Activated T-cell treated with anti-CD3 and anti-CD28 coated beads, Interleukin-2, amount 50 U/mL, for 72 hours (primary cell): Measurements from ENCODE around the gene C8B. TPM values are rescaled to one million over a fixed set of nuclear protein-coding genes. Genes with fewer than 3 reads are reported as not detected.

Experiments used
- ATAC-seq, 2 donors: fragments of 150-1000 bp; cut with Tn5 transposase; replicated peaks in 1 of 2; 2 replicates each; pipeline ENCODE4 v1.10.0; 2021; ENCODE audit warnings: moderate library complexity in 2 of 2, mild to moderate bottlenecking in 1 of 2
- DNase-seq, 2 donors: peaks; one replicate each; pipeline ENCODE4 v3.0.0; 2021 to 2022; ENCODE audit warnings: mixed read lengths in 1 of 2
- H3K27ac Mint-ChIP-seq: one replicate; pipeline ENCODE4 v1.8.0; 2022; ENCODE audit warnings: mild to moderate bottlenecking, moderate library complexity, mixed read lengths
- H3K27me3 Mint-ChIP-seq: one replicate; pipeline ENCODE4 v1.8.0; 2022; ENCODE audit warnings: low read depth, mixed read lengths
- H3K36me3 Mint-ChIP-seq, 2 donors: one replicate each; pipeline ENCODE4 v1.8.0; 2022; ENCODE audit warnings: mixed read lengths in 2 of 2, mild to moderate bottlenecking in 1 of 2; ENCODE audit not compliant: insufficient read depth in 2 of 2
- H3K4me1 Mint-ChIP-seq: one replicate; pipeline ENCODE4 v1.8.0; 2022; ENCODE audit warnings: low read depth, mixed read lengths
- H3K4me3 Mint-ChIP-seq, 2 donors: one replicate each; pipeline ENCODE4 v1.8.0; 2022; ENCODE audit warnings: mild to moderate bottlenecking in 2 of 2, mixed read lengths in 2 of 2, moderate library complexity in 2 of 2
- H3K9me3 Mint-ChIP-seq, 2 donors: one replicate each; pipeline ENCODE4 v1.8.0; 2022; ENCODE audit warnings: mixed read lengths in 2 of 2
- total RNA-seq, 2 donors: library from RNA; stranded (reverse); gene quantifications; one replicate each; pipeline ENCODE4 v1.2.3, GENCODE V29; 2022

C8B gene
- total RNA-seq, 2 donors from 2014 or later = not detected

DNA sequence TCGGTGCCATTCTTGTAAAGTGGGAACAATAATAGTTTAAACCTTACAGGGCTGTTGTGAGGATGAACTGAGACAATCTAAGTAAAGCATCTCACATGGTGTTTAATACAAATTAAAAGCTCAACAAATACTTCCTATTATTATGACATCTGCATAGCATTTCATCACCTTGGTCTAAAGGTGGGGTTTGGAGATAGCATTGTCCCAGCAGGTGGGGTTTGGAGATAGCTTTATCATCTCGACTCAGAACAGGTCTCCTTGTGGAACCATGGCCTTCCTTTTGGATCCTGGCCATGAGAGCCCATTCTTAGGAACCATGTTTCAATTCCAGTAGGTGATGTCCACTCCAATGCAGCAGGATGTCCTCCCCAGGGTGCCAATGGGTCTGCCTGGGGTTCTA lies 20.6 kb upstream of the C8B start:
- Mint-ChIP-seq H3K9me3 (no peaks in the 10 kb centered on the region), H3K4me3 (no peak overlapping the region), H3K36me3 (no peaks in the 10 kb centered on the region), H3K27me3 (no peaks in the 10 kb centered on the region), H3K27ac (no peak overlapping the region), H3K4me1 (no peaks in the 10 kb centered on the region)
- no peak for ATAC-seq
- DNase-seq = no peak

DNA sequence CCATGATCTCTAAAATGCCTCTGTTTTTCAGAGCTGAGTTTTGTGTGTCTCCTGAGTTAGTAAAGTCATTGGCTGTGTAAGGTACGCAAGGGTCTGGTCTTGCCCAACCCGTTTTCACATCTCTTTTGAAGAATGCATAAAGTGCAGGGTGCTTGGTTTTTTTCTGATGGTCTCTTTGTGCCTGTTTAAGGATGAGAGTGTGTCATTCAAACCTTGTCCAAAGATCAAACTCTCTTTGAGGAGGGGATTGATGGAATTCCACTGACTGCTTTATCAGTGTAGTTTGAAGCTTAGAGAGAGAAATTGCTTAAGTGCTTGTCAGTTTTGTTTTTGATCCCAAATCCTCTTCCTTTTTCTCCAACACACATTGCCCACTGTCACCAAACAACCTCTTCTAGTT lies 20.0 kb upstream of the C8B start:
- no peaks in the 10 kb centered on the region for H3K4me1 Mint-ChIP-seq
- no peak overlapping the region for H3K27ac Mint-ChIP-seq
- no peaks in the 10 kb centered on the region for H3K27me3 Mint-ChIP-seq
- no peak for ATAC-seq
- no peak for DNase-seq
- H3K4me3 Mint-ChIP-seq = no peak overlapping the region
- no peaks in the 10 kb centered on the region for H3K36me3 Mint-ChIP-seq
- no peaks in the 10 kb centered on the region for H3K9me3 Mint-ChIP-seq

DNA sequence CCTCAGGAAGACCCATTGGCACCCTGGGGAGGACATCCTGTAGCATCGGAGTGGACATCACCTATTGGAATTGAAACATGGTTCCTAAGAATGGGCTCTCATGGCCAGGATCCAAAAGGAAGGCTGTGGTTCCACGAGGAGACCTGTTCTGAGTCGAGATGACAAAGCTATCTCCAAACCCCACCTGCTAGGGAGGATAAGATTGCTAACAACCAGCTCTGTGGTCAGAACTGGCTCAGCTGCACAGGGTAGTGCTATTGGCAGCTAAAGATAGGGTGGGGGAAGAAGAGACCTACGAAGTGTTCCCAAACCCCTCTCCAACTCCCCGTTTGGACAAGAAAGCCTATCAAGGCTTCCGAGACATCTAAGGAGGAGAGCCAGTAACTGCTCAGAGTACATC lies 17.7 kb upstream of the C8B start:
- Mint-ChIP-seq H3K27ac (no peak overlapping the region), H3K4me3 (no peak overlapping the region), H3K27me3 (no peaks in the 10 kb centered on the region), H3K4me1 (no peaks in the 10 kb centered on the region), H3K36me3 (no peaks in the 10 kb centered on the region), H3K9me3 (no peaks in the 10 kb centered on the region)
- ATAC-seq (no peak), DNase-seq (no peak)

DNA sequence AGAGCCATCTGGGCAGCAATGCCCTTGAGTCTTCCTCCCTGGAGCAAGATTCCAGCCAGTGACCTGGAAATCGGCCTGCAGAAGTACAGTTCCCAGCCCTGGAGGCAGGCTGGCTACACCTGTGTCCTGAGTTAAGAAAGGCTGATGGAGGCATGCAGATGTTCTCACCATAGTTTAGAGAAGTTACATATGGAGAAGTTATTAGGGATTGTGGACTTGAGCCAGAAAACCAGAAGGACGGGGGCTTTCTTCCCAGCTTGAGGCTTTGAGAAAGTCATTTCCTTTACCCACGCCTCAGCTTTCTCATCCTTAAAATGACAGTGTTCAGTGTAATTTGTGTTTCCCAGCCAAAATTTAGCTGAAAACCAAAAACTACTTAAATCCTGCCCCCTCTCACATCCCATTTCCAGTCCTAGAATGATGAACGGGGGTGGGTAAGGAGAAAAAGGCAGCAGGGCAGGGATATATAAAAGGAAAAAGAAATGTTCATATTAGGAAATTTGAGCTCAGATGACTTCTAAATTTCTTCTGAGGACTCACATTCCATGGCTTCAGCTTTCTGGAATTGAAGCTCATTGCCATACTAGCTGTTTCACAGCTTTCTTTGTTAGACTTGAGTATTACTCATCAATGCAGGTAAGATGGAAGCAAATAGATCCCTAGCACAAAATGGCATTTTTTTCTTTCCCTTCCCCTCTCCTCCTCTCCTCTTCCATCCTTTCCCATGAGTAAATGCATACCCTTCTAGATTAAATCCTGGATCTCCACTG lies 14.4 kb upstream of the C8B start:
- ATAC-seq = no peak
- Mint-ChIP-seq H3K27ac (no peak overlapping the region), H3K4me1 (no peaks in the 10 kb centered on the region), H3K9me3 (no peaks in the 10 kb centered on the region), H3K27me3 (no peaks in the 10 kb centered on the region), H3K4me3 (no peak overlapping the region), H3K36me3 (no peaks in the 10 kb centered on the region)
- DNase-seq = no peak

DNA sequence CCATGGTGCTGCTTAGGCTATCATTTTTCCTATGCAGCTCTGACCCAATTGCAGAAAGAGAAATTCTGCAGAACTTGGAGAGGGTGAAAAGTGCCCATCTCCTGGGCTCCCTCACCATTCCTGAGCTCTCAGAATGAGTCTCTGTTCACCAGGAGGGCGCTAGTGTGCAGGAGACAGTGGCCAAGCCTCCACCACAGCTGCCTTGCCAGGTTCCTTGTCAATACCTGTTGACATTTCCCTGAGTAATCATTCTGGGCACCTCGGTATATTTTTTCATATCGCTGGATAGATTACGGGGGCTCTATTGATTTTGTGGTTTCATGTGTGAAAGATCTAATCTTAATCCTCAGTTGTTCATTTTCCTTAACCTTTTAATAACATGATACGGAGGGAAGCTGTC lies 13.0 kb upstream of the C8B start:
- H3K36me3 Mint-ChIP-seq = no peaks in the 10 kb centered on the region
- no peak overlapping the region for H3K27ac Mint-ChIP-seq
- H3K4me3 Mint-ChIP-seq = no peak overlapping the region
- DNase-seq = no peak
- H3K9me3 Mint-ChIP-seq = no peaks in the 10 kb centered on the region
- no peaks in the 10 kb centered on the region for H3K27me3 Mint-ChIP-seq
- no peaks in the 10 kb centered on the region for H3K4me1 Mint-ChIP-seq
- no peak for ATAC-seq

DNA sequence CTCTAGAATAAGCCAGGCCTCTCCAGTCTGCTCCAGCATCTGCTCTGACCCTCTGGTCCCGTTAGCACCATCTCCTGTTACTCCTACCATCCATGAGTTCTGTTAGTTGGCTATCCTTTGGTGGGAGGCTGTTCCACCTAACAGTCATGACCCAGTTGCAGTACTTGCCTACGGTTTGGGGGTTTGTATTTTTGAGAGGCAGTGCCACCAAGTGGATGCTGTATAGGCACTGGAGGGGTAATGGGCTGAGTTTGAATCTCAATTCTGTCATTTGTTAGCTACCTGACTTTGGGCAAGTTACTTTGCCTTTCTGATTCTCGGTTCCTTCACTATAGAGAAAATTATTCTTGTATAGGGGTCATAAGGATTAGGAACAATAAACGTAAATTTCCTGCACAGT lies 12.1 kb upstream of the C8B start:
- no peak for ATAC-seq
- Mint-ChIP-seq H3K27ac (no peak overlapping the region), H3K36me3 (no peaks in the 10 kb centered on the region), H3K4me1 (no peaks in the 10 kb centered on the region), H3K4me3 (no peak overlapping the region), H3K9me3 (no peaks in the 10 kb centered on the region), H3K27me3 (no peaks in the 10 kb centered on the region)
- no peak for DNase-seq

DNA sequence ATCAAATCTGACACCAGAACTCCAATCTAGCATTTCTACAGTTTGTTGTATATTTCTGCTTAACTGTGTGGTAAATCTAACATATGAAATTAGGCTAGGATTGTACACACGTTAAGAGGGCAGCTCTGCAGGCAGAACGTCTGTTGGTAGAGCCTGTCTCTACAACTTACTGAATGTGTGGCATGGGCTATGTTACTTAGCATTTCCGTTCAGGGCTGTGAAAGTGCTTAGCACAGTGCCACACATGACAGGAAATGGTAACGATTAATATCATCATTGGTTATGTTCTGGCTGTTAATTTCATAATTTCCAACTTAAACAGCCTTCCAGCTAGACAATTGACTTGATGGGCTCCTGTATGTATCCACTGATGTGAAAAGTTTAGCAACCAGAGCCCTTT lies 9.6 kb upstream of the C8B start:
- no peaks in the 10 kb centered on the region for H3K27me3 Mint-ChIP-seq
- no peak overlapping the region for H3K4me3 Mint-ChIP-seq
- ATAC-seq = no peak
- no peaks in the 10 kb centered on the region for H3K4me1 Mint-ChIP-seq
- H3K36me3 Mint-ChIP-seq = no peaks in the 10 kb centered on the region
- DNase-seq = no peak
- no peaks in the 10 kb centered on the region for H3K9me3 Mint-ChIP-seq
- no peak overlapping the region for H3K27ac Mint-ChIP-seq

DNA sequence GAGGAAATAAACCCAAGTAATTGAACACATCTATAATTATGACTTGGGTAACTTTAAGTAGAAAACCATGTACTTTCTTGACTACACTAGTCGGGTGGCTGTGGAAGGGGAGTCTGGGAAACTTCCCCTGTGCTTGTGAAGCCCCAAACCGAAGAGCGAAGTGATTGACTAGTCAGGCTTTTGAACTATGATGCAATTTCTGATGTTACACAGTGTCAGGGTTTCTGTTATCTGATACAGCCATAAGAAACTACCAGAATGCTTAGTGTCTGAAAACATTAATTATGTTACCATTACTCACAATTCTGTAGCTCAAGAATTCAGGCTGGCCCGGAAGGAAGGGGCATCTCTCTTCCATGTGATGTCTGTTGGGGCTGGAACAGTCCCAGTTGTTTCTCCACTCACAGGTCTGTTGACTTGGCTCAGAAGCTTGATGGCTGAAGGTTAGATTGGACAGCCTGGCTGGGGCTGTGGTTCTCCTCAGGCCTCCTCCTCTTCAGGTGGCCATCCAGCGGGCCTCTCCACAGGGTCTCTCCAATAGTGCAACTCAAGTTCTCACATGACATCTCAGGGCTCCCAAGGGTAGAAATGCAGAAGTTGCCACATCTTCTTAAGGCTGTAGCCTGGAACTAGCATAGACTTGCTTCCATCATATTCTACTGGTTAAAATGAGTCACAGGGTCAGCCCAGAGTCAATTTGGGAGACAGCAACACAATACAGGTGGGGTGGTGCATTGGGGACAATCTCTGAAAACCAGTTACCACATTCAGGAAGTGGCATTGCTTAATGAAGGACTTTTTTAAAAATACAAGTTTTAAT lies 8.3 kb upstream of the C8B start:
- DNase-seq = no peak
- Mint-ChIP-seq H3K27ac (no peak overlapping the region), H3K9me3 (no peaks in the 10 kb centered on the region), H3K4me3 (no peak overlapping the region), H3K36me3 (no peaks in the 10 kb centered on the region), H3K4me1 (no peaks in the 10 kb centered on the region), H3K27me3 (no peaks in the 10 kb centered on the region)
- no peak for ATAC-seq

DNA sequence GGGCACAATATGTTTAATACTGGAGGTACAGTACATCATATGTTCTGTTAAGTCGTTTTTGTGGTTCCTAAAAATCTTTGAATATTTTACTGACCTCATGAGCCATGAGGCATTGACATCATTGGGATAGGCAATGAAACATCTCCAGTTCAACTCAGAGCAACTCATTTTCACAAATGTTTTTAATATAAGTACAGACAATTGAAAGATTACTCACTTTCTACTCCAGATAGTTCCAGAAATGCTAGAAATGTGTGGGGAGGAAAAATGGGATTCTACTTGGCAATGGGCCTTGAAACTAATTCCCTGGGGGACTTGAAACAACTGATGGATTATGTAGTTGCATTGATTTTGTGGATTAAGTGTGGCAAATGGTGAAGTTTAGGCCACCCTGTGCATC lies 7.2 kb upstream of the C8B start:
- H3K9me3 Mint-ChIP-seq = no peaks in the 10 kb centered on the region
- no peaks in the 10 kb centered on the region for H3K36me3 Mint-ChIP-seq
- no peaks in the 10 kb centered on the region for H3K27me3 Mint-ChIP-seq
- H3K4me1 Mint-ChIP-seq = no peaks in the 10 kb centered on the region
- no peak overlapping the region for H3K27ac Mint-ChIP-seq
- DNase-seq (no peak), ATAC-seq (no peak)
- H3K4me3 Mint-ChIP-seq = no peak overlapping the region

DNA sequence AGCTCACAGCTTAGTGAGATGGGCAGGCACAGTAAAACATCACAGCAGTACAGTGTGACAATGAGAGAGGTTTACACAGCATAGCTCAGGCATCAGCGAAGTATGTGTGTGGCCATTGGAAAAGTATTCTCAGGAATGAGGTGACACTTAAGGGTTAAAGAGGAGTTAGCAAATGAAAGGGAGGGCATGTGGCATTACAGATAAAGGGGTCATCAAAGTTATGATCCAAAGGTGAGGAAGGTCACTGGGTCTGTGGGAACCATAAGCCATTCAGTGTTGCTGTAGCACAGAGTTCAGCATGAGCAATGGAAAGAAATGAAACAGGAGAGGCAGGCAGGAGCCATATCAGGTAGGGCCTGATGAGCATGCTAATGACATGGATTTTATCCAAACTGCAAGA lies 4.5 kb upstream of the C8B start:
- no peaks in the 10 kb centered on the region for H3K36me3 Mint-ChIP-seq
- H3K27me3 Mint-ChIP-seq = no peaks in the 10 kb centered on the region
- no peak for DNase-seq
- H3K4me3 Mint-ChIP-seq = no peak overlapping the region
- H3K27ac Mint-ChIP-seq = no peak overlapping the region
- ATAC-seq = no peak
- no peaks in the 10 kb centered on the region for H3K4me1 Mint-ChIP-seq
- H3K9me3 Mint-ChIP-seq = no peaks in the 10 kb centered on the region

DNA sequence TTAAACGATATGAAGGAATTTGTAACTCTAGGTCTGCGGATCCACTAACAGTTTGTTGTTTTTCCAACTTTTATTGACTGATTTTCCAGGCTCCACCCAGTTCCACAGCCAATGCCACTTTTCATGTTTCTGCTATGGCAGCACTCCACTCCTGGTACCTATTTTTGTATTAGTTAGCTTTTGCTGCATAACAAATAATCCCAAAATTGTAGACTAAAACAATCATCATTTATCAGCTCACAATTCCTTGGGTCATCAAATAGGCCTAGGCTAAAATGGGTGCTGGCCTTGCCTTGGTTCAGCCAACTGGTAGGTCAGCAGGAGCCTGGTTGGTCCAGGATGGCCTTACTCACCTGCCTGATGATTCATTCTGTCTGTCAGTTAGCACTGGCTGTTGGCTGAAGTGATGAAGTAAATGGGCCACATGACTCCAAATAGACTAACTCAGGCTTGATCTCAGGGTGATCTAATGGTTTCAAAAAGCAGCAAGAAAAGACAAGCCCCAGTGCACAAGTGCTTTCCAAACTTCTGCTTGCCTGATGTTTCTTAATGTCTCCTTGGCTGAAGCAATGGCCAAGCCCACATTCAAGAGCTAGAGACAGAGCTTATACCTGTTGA lies 3.2 kb upstream of the C8B start:
- no peak overlapping the region for H3K4me3 Mint-ChIP-seq
- no peaks in the 10 kb centered on the region for H3K9me3 Mint-ChIP-seq
- ATAC-seq = no peak
- H3K27me3 Mint-ChIP-seq = no peaks in the 10 kb centered on the region
- no peaks in the 10 kb centered on the region for H3K4me1 Mint-ChIP-seq
- H3K36me3 Mint-ChIP-seq = no peaks in the 10 kb centered on the region
- H3K27ac Mint-ChIP-seq = no peak overlapping the region
- DNase-seq = no peak

DNA sequence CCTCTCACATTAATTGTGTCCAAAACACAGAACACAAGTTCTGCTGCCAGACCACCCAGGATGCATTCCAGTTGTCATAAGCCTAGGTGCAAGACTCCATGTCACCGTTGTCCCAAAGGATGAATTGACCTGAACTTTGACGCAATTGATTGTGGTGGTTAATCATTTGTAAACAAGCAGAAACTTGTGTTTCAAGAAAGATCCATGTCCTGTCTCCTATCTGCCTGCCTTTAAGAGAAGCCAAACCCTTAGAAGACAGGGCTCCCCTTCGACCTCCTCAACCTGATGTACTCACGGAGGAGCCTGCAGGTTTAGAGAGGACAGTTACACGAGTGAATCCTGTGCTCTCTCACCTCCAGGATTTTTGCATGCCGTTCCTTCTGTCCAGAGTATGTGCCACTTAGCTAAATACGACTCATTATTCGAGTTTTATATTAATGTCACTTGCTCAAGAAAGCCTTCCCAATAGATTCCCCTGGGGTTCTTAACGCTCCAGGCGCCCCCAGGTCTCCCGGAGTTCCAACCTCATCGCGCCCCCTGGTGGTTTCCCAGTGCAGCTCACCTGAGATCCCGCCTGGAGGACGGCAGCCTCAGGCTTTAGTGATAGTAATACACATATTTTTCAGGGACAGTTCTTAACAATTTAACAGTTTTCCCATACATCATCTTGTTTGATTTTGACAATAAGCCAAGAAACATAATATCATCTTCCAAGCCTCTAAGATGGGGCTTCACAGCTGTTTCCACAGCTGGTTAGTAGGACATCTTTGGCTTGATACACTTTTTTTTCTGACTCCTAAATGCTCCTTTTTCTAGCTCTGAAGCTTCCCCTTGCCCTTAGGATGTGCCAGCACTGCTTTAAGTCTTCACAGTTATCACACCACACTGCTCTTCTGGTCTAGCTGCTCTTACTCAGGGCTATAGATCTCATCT lies 2.4 kb upstream of the C8B start:
- Mint-ChIP-seq H3K27ac (no peak overlapping the region), H3K4me1 (no peaks in the 10 kb centered on the region), H3K4me3 (no peak overlapping the region), H3K27me3 (no peaks in the 10 kb centered on the region), H3K36me3 (no peaks in the 10 kb centered on the region), H3K9me3 (no peaks in the 10 kb centered on the region)
- ATAC-seq (no peak), DNase-seq (no peak)

DNA sequence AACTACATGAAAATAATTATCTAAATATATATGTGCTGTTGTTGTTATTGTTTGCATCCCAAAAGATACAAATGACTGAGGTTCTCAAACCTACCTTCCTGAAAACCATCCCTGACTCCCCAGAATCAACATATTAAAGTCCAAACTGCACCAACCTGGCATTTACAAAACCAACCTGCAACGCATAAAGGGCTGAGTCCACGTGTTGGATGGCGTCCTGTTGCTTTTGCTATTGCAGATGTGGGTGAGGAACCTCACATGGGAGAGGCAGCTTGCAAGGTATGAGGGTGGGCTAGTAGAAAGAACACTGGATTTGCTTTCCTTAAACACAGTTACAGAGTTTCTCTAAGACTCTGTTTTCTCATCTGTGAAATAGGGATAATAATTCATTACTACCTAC lies 1.5 kb upstream of the C8B start:
- H3K4me1 Mint-ChIP-seq = no peaks in the 10 kb centered on the region
- H3K36me3 Mint-ChIP-seq = no peaks in the 10 kb centered on the region
- DNase-seq (no peak), ATAC-seq (no peak)
- no peak overlapping the region for H3K4me3 Mint-ChIP-seq
- no peaks in the 10 kb centered on the region for H3K9me3 Mint-ChIP-seq
- no peak overlapping the region for H3K27ac Mint-ChIP-seq
- H3K27me3 Mint-ChIP-seq = no peaks in the 10 kb centered on the region
